ENCODE measurements around the gene PLEK2. TPM values are rescaled to one million over a fixed set of nuclear protein-coding genes. Genes with fewer than 3 reads are reported as not detected.

Gene PLEK2
- total and polyA plus RNA-seq, 2 experiments from 2014 or later, result 1.0 to 2.2 TPM

- Mint-ChIP-seq H3K27ac (no peak overlapping the region), H3K4me3 (no peak overlapping the region)
These were observed 19.2 kb downstream of the PLEK2 start for GRCh38 chr14:67392800-67393199.

DNA sequence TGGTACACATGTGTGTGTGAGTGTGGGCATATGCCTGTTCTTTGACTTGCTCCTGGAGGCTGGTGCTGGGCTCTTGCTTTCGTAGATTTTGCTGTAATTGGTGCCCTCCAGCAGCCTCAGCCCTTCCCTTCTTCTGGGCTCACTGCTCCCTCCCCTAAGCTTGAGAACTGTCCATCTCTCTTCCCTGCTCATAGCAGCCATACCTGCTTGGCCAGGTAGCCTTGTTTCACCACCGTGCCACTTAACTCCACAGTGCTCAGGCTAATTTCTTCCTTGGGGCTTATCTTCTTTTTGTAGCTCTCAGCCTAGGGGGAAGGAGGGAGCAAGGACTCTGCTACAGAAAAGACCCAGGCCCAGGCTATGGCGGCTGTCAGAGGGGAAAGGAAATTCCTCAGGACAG lies 19.8 kb downstream of the PLEK2 start:
- no peaks in the 10 kb centered on the region for H3K79me2 ChIP-seq (replicated peaks; ENCODE audit: insufficient read depth)
- TF ChIP-seq ZNF114 (CRISPR knock-in tag; IDR thresholded peaks at IDR 0.05), result no peak
- Mint-ChIP-seq H3K4me1 (peaks cover 4% of the 10 kb centered on the region), H3K27me3 (ENCODE audit: insufficient read depth, low read depth, poor library complexity) (peaks cover 14% of the 10 kb centered on the region), H3K36me3 (ENCODE audit: low read depth) (no peaks in the 10 kb centered on the region), H3K27ac (no peak overlapping the region), H3K4me3 (no peak overlapping the region), H3K9me3 (no peaks in the 10 kb centered on the region)
- no peak for DNase-seq (ENCODE audit: low spot score)
- no peak overlapping the region for H2AFZ ChIP-seq
- H3K27ac ChIP-seq (ENCODE audit: low read depth), result no peak overlapping the region
- no peaks in the 10 kb centered on the region for H3K4me1 ChIP-seq (ENCODE audit: insufficient read depth)
- H3K36me3 ChIP-seq (ENCODE audit: insufficient read depth), result no peaks in the 10 kb centered on the region
- no peak overlapping the region for H3K4me3 ChIP-seq
- no peak overlapping the region for H3K4me2 ChIP-seq
- no peaks in the 10 kb centered on the region for H4K20me1 ChIP-seq (replicated peaks; ENCODE audit: insufficient read depth)
- no peaks in the 10 kb centered on the region for H3F3A ChIP-seq (replicated peaks; ENCODE audit: low read depth)
- H3K9me2 ChIP-seq (ENCODE audit: insufficient read depth), result no peaks in the 10 kb centered on the region
- ATAC-seq, result no peak
- H3K27me3 ChIP-seq (ENCODE audit: insufficient read depth), result no peaks in the 10 kb centered on the region

More at GRCh38 chr14:67392800-67393199, 19.2 kb downstream of the PLEK2 start:
- H3K4me1 ChIP-seq (ENCODE audit: insufficient read depth), result no peaks in the 10 kb centered on the region
- no peak overlapping the region for H3K4me3 ChIP-seq
- no peaks in the 10 kb centered on the region for H3K9me3 Mint-ChIP-seq
- no peak overlapping the region for H2AFZ ChIP-seq
- no peaks in the 10 kb centered on the region for H3K36me3 Mint-ChIP-seq (ENCODE audit: low read depth)
- H3K4me2 ChIP-seq, result no peak overlapping the region
- H3K27me3 Mint-ChIP-seq (ENCODE audit: insufficient read depth, low read depth, poor library complexity), result peaks cover 14% of the 10 kb centered on the region
- H3K9me2 ChIP-seq (ENCODE audit: insufficient read depth), result no peaks in the 10 kb centered on the region
- H4K20me1 ChIP-seq (replicated peaks; ENCODE audit: insufficient read depth), result no peaks in the 10 kb centered on the region
- TF ChIP-seq, protein P1, sequence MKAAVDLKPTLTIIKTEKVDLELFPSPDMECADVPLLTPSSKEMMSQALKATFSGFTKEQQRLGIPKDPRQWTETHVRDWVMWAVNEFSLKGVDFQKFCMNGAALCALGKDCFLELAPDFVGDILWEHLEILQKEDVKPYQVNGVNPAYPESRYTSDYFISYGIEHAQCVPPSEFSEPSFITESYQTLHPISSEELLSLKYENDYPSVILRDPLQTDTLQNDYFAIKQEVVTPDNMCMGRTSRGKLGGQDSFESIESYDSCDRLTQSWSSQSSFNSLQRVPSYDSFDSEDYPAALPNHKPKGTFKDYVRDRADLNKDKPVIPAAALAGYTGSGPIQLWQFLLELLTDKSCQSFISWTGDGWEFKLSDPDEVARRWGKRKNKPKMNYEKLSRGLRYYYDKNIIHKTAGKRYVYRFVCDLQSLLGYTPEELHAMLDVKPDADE (IDR thresholded peaks at IDR 0.05), result no peak
- TF ChIP-seq EZH2 (IDR thresholded peaks at IDR 0.05; ENCODE audit: low read depth, unreplicated experiment), result no peak
- H3K27ac ChIP-seq (ENCODE audit: low read depth), result no peak overlapping the region
- no peaks in the 10 kb centered on the region for H3K79me2 ChIP-seq (replicated peaks; ENCODE audit: insufficient read depth)
- DNase-seq (ENCODE audit: low spot score) (no peak), ATAC-seq (no peak)
- H3K27me3 ChIP-seq (ENCODE audit: insufficient read depth), result no peaks in the 10 kb centered on the region
- no peaks in the 10 kb centered on the region for H3F3A ChIP-seq (replicated peaks; ENCODE audit: low read depth)
- peaks cover 4% of the 10 kb centered on the region for H3K4me1 Mint-ChIP-seq
- no peaks in the 10 kb centered on the region for H3K36me3 ChIP-seq (ENCODE audit: insufficient read depth)

- H3K27me3 Mint-ChIP-seq (ENCODE audit: insufficient read depth, low read depth, poor library complexity), result peaks cover 14% of the 10 kb centered on the region
- H3K27ac Mint-ChIP-seq, result no peak overlapping the region
- Histone ChIP-seq H3K4me1 (ENCODE audit: insufficient read depth) (no peaks in the 10 kb centered on the region), H3K9me2 (ENCODE audit: insufficient read depth) (no peaks in the 10 kb centered on the region), H3K4me2 (no peak overlapping the region), H3F3A (replicated peaks; ENCODE audit: low read depth) (no peaks in the 10 kb centered on the region), H3K27ac (ENCODE audit: low read depth) (no peak overlapping the region), H3K36me3 (ENCODE audit: insufficient read depth) (no peaks in the 10 kb centered on the region), H3K79me2 (replicated peaks; ENCODE audit: insufficient read depth) (no peaks in the 10 kb centered on the region), H3K4me3 (no peak overlapping the region), H4K20me1 (replicated peaks; ENCODE audit: insufficient read depth) (no peaks in the 10 kb centered on the region), H3K27me3 (ENCODE audit: insufficient read depth) (no peaks in the 10 kb centered on the region), H2AFZ (no peak overlapping the region)
- TF ChIP-seq JUNB (IDR thresholded peaks at IDR 0.05; ENCODE audit: unreplicated experiment) (no peak), ZNF114 (CRISPR knock-in tag; IDR thresholded peaks at IDR 0.05) (no peak), POLR2AphosphoS5 (IDR thresholded peaks at IDR 0.05; ENCODE audit: low read depth) (no peak)
- TF ChIP-seq, protein P1 (IDR thresholded peaks at IDR 0.05), result no peak
- H3K36me3 Mint-ChIP-seq (ENCODE audit: low read depth), result no peaks in the 10 kb centered on the region
- DNase-seq (ENCODE audit: low spot score) (no peak), ATAC-seq (no peak)
- no peaks in the 10 kb centered on the region for H3K9me3 Mint-ChIP-seq
- no peak overlapping the region for H3K4me3 Mint-ChIP-seq
- H3K4me1 Mint-ChIP-seq, result no peaks in the 10 kb centered on the region; the same call in 1 of the 3 replicates
These were observed 20.7 kb downstream of the PLEK2 start for GRCh38 chr14:67391268-67391667.
